ENCODE results near the gene NOB1.
A peak's percentile ranks its signal among the peaks of the same experiment; 100 is the strongest.

Gene NOB1

GRCh38 chr16:69721441-69721957, 33.2 kb downstream of the NOB1 start:
- no peak for DNase-seq (ENCODE audit: low read depth)

- no peak for DNase-seq (ENCODE audit: low read depth)
Observed at GRCh38 chr16:69720822-69721430, 33.8 kb downstream of the NOB1 start.

- no peak for DNase-seq (ENCODE audit: low read depth)
Observed at GRCh38 chr16:69718111-69718764, 36.5 kb downstream of the NOB1 start.

- DNase-seq (ENCODE audit: low read depth): no peak
Observed at GRCh38 chr16:69717066-69717465, 37.7 kb downstream of the NOB1 start.

- no peak for DNase-seq (ENCODE audit: low read depth)
Observed at GRCh38 chr16:69712914-69713581, 41.7 kb downstream of the NOB1 start.

GRCh38 chr16:69712277-69712676, 42.4 kb downstream of the NOB1 start:
- no peak for DNase-seq (ENCODE audit: low read depth)

- DNase-seq (ENCODE audit: low read depth): peak; percentile 23
Observed at GRCh38 chr16:69711115-69711740, 43.5 kb downstream of the NOB1 start.

- peak; percentile 66 for DNase-seq (ENCODE audit: low read depth)
Observed at GRCh38 chr16:69709456-69710084, 45.2 kb downstream of the NOB1 start.

GRCh38 chr16:69707920-69708683, 46.6 kb downstream of the NOB1 start:
- DNase-seq (ENCODE audit: low read depth): no peak

GRCh38 chr16:69706975-69707340, 47.8 kb downstream of the NOB1 start:
- DNase-seq (ENCODE audit: low read depth): no peak

GRCh38 chr16:69706256-69706974, 48.3 kb downstream of the NOB1 start:
- DNase-seq (ENCODE audit: low read depth): no peak

- no peak for DNase-seq (ENCODE audit: low read depth)
Observed at GRCh38 chr16:69703638-69704037, 51.1 kb downstream of the NOB1 start.

GRCh38 chr16:69701866-69702265, 52.9 kb downstream of the NOB1 start:
- DNase-seq (ENCODE audit: low read depth): no peak

- DNase-seq (ENCODE audit: low read depth): no peak
Observed at GRCh38 chr16:69701452-69701851, 53.3 kb downstream of the NOB1 start.

- no peak for DNase-seq (ENCODE audit: low read depth)
Observed at GRCh38 chr16:69699915-69700314, 54.8 kb downstream of the NOB1 start.

GRCh38 chr16:69698404-69698803, 56.3 kb downstream of the NOB1 start:
- DNase-seq (ENCODE audit: low read depth): no peak

GRCh38 chr16:69693916-69694315, 60.8 kb downstream of the NOB1 start:
- DNase-seq (ENCODE audit: low read depth): no peak

- DNase-seq (ENCODE audit: low read depth): no peak
Observed at GRCh38 chr16:69691980-69692911, 62.5 kb downstream of the NOB1 start.

All from fibroblast of the conjunctiva (primary cell).